ENCODE measurements around the gene TMEM132A.
A peak's percentile ranks its signal among the peaks of the same experiment; 100 is the strongest.
"Not testable (repeated sequence)": the region's sequence is repeated elsewhere in the genome, so short reads cannot be mapped to it uniquely, and the experiment has no call there.

The TMEM132A gene

DNA sequence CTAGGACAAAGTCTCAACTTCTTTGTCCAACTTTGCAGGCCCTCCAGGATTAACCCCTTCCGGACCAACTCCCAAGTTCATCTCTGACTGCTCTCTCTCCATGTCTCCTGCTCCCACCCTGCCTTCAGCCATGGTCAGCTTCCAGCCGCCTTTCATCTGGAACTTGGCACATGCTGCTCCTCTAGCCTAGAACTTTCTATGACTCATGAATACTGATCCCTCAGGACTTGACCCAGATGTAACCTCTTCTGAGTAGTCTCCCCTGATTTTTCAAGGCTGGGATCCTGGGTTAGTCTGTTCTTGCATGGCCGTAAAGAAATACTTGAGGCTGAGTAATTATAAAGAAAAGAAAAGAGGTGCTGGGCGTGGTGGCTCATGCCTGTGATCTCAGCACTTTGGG, 32.9 kb downstream of the TMEM132A start:
- no peak for DNase-seq (ENCODE audit: low read depth in 2 of 2)

DNA sequence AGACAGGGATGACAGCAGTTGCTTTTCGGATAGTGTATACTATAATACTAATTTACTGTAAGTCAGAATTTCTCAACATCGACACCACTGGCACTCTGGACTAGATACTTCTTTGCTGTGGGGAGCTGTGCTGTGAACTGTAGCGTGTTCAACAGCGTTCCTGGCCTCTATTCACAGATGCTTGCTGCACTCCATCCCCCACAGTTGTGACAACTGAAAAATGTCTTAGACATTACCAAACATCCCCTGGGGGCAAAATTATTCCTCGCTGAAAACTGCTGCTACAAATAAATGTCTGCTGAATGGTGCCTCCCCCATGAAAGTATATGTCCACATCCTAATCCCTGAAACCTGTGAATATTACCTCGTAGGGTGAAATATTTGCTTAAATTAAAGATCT, 35.2 kb downstream of the TMEM132A start:
- no peak for DNase-seq (ENCODE audit: low read depth in 2 of 2)

DNA sequence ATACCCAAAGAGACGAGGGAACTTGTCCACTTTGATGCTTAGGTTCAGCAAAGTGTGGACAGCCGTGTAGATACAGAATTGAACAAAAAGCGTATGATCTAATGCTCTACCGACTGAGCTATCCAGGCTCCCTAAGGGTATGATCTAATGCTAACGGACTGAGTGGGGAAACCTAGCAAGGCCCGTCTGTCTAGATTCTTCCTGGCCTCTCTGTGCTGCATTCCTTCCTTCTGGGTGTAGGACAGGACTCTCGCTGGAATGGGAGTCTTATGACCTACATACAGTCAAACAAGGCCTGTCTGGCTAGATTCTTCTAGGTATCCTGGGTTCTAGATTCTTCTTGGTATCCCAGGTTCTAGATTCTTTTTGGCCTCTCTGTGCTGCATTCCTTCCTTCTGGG, 36.1 kb downstream of the TMEM132A start:
- DNase-seq (ENCODE audit: low read depth in 2 of 2) = no peak

DNA sequence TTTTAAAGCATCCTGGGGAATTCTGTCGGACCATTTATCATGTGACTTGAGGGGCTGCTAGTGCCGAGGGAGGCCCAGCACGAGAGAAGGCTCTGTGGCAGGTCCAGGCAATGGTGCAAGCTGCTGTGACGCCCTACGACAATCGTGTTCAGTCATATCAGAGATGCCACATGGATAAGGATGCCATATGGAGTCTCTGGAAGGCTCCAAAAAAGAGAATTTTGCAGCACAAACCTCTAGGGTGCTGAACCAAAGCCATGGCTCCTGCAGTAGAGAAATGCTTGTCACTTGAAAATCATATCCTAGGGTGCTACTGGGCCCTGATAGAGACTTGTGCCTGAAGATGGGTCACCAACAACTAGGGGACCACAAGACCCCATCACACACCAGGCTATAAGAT, 40.5 kb downstream of the TMEM132A start:
- DNase-seq (ENCODE audit: low read depth in 2 of 2) = no peak

DNA sequence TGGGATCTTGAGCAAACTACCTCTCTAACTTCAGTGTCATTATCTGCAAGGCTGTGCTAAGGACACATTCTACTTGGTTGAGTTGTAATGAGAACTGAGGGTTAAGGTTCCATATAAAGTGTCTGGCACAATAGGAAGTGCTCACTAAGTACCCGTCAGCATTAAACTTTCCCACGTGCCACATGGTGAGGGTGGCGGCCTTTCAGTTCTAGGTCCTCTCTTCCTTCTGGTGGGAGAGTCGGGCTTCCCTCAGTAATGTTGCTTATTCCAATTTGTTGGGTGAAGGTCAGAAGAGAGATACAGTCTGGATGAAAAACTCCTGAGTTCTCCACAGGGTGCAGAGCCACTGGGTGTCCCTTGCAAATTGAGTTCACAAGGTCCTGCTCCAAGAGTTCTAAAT, 42.6 kb downstream of the TMEM132A start:
- no peak for DNase-seq (ENCODE audit: low read depth in 2 of 2)

DNA sequence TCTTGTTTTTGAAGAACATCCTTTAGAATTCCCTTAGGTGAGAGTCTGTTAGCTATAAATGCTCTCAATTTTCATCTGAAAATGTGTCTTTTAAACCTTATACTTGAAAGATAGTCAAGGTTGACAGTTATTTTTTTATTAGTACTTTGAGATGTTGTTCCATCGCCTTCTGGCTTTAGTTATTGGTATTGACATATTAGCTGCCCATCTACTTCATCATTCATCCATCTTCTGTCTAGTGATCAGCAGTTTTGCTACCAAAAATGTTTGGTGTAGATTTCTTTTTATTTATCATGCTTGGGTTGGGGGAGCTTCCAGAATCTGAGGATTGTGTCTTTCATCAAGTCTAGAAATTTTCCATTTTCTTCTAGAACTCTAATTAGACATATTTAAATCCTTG, 44.0 kb downstream of the TMEM132A start:
- DNase-seq (ENCODE audit: low read depth in 2 of 2) = no peak

DNA sequence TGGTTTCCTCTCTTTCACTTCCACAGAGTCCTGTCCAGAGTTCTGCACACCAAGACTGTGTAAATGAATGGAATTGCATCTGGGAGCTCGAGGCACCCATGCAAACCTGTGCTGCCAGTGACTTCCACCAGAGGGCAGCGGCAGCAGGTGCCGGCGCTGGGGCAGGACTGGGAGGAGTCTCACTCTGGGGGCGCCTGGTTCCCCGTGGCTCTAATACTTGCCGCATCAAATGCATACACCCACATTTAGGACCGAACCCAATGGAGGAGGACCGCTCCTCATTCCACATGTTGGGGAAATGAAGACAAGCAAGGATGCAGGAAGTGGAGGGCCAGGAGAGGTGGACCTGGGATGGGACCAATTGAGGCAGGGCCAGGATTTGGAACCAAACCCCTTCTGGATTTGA, 46.1 kb downstream of the TMEM132A start:
- DNase-seq (ENCODE audit: low read depth in 2 of 2) = peak; percentile 67 to 69

DNA sequence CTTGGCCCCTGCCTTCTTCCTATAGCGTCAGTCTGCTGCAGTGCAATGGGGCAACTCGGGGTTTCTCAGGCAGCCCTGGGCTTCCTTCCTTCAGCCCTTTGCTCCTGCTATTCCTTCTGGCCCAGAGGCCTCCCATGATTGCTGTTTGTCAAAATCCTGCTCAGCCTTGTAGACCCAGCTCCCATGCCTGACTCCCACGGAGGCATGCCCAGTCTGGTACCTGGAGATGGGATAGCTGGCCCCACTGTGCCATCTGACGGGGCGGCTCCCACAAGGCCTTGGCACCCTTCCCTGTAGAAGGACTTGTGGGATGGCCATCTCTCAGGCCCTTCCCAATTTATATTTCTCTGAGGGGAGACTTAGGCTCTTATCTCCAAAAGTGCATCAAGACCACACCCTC, 46.6 kb downstream of the TMEM132A start:
- no peak for DNase-seq (ENCODE audit: low read depth in 2 of 2)

DNA sequence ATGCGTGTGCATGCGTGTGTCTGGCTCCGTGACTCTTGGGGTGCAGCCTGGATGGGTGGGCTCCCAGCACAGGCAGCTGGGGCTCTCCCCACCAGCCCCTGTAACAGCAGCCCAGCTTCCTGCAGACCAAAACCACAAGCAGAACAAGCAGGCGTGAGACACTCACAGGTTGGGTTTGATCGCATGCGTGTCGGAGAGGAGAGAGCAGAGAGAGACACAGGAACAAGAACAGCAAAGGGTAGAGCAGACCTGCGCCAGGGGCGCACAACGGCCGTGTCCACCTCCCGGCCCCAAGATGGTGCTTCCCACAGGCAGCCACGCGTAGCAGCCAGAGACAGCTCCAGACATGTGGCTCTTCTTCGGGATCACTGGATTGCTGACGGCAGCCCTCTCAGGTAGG, 47.3 kb downstream of the TMEM132A start, which contains the start of gene CD6:
Gene CD6, plus strand, starts transcription at position 161 of the 400 bp plus-strand sequence. Its CDS starts 186 bp downstream, at position 347.
- DNase-seq (ENCODE audit: low read depth in 2 of 2) = peak; percentile 49 to 53

DNA sequence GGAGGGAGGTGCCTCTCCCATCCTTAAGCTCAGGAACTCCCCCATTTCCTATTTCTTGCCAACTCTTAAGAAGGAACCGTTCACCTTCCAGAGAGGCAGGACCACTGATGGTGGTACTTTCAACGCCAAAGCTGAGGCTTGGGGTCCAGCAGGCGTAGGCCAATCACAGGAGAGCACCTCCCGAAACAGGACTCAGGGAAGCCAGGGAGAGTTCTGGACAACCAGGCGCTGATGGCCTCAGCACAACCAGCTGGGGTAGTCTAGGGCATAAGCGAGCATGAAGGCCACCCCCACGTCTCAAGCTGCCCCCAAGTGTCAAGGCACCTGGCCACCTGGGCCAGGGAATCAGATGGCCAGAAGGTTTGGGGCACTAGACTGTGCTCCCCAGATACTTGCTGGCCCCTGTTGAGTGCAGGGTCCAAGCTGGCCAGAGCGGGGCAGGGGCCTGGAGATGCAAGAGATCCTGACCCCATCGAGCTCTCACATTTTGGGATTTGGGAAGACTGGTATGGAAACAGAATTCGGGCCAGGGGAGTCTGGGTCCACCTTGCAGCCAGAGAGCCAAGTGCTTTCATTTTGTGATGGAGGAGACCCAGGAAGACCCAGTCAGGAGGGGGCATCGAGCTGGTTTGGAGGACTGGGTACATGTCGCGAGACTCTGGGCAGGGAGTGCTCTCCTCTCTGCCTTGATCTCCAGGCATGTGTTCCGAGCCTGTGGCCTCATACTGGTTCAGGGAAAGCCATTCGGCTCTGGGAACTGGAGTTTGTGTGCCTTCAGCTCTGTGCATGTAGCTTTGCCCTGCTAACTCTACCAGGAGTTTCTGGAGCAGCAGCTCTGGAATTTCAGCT, 48.1 kb downstream of the TMEM132A start:
- no peak for DNase-seq (ENCODE audit: low read depth in 2 of 2)

DNA sequence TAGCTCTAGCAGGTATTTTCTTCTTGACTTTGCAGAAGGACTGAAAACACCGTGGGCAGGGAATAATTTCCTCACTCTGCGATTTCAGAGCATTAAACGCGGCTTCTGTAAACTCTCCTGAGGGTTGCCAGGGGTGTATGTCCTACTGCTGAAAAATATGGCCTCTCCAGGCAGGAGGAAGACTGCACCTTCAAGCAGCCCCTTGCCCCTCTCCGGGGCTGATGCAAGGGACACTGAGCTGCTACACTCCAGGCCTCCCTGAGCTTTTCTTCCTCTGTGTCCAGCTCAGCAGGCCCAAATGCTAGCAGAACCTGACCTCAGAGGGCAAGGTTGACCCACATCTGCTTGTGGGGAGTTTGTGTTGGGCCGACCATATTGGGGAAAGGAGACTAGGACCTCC, 49.4 kb downstream of the TMEM132A start:
- no peak for DNase-seq (ENCODE audit: low read depth in 2 of 2)

DNA sequence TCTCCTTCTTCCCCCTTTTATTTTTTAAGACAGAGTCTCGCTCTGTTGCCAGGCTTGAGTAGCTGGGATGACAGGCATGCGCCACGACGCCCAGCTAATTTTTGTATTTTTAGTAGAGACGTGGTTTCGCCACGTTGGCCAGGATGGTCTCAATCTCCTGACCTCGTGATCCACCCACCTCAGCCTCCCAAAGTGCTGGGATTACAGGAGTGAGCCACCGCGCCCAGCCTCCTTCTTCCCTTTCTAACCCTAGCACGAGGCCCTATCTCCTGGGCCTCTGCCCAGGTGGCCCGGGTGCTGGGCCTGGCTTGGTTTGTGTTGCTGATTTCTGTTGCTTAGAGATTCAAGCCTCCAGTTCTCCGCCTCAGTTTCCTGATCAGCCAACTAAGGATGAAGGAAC, 50.1 kb downstream of the TMEM132A start:
- not testable (repeated sequence) for DNase-seq (ENCODE audit: low read depth in 2 of 2)

DNA sequence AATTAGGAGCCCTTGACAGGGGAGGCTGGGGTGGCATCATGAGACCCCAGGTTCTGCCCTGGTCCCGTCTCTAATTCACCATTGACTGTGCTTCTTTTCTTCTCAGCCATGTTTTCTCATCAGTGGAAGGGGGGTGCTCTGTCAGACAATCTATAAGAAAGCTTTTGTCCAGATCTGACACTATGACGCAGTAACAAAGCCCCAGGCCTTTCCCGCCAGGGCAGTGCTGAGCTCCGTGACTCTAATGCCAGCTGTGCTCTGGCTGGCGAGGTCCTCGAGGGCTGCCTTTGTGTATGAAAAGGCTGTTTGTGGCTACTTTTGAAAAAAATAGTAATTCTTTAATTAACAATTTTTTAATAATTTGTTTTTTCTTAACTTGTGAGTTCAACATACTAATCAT, 50.5 kb downstream of the TMEM132A start:
- no peak for DNase-seq (ENCODE audit: low read depth in 2 of 2)

DNA sequence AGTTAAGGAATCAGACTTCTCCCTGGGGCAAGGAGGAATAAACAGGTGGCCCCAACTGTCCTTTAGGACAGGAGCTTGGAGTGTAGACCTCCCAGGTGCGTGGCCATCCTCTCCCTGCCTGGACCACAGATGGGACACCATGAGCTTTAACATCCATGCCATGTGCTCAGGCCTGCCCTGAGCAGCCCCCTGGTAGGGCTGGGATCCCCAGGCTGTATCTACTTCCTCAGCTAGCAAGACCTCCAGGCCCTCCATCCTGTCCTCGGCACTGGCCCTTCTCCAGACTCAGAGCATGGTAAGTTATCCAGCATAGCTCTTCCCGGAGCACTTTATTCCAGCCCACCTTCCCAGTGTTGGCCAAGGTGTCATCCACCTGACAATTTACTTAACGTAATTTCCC, 53.0 kb downstream of the TMEM132A start:
- no peak for DNase-seq (ENCODE audit: low read depth in 2 of 2)

DNA sequence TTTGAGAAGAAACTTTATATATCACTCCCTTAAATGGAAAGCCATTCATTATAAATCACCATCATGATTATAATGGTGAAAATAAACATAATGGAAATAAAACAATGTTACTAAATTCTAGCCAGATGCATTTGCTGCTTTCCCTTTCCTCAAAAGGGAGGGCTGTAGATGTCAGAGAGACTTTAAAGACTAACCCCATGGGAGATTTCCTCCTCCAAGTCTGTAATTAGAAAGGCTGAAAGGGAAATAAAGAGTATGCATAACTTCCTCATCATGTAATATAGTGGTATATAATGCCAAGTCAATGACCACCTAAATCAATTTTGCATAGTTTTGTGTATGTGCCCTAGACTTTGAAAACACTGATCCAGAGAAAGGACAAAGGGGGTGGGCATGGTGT, 53.6 kb downstream of the TMEM132A start:
- no peak for DNase-seq (ENCODE audit: low read depth in 2 of 2)

DNA sequence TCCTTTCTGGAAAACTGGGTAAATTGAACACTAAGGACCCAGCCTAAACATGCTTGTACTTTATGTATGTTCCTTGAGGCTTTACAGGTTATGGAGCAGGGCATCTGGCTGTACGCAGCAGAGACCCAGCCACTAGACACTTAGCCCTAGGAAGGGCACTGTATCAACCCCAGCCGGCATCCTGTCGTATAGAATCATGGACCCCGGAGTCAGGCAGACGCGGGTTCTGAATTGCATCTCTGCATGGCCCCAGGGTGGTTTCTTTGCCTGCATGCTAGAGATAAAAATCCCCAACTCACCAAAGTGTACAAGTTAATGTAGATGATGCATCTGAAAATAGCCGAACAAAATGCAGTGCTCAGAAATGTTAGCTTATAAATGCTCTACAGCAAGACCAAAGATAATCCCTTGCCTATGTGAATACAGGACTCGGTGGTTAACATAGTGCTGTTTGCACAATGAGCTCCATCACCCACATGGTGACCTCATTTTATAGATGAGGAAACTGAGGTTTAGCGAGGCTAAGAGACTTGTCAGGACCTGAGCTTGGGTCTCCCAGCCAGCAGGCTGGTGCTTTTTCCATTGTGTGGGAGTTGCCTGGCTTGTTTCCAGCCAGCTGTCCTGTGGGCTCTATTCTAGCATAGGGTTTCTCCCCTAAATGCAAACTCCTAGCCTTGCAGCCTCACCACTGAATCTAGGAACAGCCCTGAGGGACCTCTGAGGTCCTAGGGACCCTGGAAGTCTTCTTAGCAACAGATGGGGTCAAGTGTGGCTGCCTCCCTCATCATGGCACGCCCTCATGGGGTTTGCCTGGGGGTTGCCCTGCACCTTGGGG, 54.5 kb downstream of the TMEM132A start:
- DNase-seq (ENCODE audit: low read depth in 2 of 2) = peak; percentile 27 to 48

DNA sequence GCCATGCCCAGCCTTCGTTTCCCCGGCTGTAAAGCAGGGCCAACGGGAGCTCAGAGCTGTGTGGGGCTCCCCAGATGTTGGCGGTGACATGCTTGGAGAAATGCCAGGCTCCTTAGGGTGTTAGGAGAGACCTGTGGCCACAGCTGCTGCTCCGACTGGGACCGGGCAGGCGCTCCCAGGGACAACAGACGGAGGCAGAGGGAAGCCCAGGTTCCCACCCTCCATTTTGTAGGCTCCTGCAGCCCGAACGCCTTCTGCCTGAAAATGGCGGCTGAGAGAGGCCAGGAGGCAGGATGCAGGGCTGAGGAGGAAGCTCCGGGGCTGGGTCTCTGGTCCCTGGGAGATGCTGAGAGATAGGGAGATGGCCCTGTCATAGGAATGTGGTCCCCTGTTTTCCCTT, 57.3 kb downstream of the TMEM132A start:
- no peak for DNase-seq (ENCODE audit: low read depth in 2 of 2)

DNA sequence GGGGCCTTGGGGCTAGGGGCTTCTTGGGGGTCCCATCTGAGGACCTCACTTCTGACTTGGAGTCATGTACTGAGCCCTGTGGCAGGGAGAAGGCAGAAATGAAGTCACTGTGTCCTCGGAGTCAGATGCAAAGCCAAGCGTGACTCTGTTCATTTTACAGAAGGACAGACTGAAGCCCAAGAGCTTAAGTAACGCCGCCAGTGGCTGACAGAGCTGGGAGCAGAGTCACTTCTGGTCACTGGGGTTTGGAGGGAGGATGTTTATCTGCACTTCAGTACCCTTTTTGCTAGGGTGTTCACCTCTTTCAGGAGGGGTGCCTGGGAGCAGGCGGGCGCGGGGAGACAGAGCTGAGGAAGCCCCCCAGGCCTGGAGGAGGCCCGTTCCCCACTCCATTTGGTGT, 57.9 kb downstream of the TMEM132A start:
- DNase-seq (ENCODE audit: low read depth in 2 of 2) = no peak

DNA sequence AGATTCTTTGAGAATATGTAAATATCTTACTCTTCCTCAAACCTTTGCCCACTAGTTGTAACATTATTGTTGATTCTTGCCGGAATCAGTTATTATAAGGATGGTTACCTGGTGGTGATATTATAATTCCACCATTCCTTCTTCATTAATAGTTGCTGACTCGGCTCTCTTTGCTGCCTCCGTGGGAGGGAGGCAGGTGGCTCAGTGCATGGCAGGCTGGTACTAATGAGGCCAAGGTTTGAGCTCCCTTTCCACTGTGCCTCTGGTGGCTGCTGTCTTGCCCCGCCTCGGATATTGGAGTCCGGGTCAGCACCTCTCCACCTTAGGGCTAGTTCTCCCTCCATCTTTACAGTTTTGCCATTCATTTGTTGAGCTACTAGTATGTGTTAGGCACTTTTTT, 59.9 kb downstream of the TMEM132A start:
- no peak for DNase-seq (ENCODE audit: low read depth in 2 of 2)

DNA sequence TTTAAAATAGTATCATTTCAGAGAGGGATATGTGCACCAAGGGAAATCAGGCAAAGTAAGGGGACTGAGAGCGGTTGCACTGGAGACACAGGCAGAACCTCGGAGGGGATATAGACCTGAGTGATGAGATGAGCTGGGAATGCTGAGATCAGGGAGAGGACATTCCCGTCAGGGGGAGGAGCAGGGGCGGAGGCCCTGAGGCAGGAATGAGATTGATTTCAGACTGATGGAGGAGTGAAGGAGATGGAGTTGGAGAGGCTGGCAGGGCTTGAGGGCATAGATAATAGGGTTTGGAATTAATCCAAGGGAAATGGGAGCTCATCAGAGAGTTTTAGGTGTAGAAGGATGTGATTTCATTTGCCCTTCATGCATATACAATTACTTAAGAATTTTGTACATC, 60.4 kb downstream of the TMEM132A start:
- no peak for DNase-seq (ENCODE audit: low read depth in 2 of 2)

DNA sequence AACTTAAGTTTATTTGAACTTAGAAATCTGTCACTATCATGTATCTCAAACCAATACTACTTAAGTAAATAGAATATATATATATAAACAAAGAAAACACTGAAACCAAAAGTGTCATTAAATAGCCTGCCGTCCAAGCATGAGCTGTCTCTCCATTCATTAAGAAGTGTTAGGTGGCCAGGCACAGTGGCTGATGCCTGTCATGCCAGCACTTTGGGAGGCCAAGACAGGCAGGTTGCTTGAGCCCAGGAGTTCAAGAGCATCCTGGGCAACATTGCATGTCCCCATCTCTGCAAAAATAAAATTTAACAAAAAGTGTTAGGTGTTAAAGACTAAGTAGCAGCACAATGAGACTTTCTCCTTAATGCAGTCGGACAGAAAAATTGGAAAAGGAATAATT, 61.2 kb downstream of the TMEM132A start:
- no peak for DNase-seq (ENCODE audit: low read depth in 2 of 2)

DNA sequence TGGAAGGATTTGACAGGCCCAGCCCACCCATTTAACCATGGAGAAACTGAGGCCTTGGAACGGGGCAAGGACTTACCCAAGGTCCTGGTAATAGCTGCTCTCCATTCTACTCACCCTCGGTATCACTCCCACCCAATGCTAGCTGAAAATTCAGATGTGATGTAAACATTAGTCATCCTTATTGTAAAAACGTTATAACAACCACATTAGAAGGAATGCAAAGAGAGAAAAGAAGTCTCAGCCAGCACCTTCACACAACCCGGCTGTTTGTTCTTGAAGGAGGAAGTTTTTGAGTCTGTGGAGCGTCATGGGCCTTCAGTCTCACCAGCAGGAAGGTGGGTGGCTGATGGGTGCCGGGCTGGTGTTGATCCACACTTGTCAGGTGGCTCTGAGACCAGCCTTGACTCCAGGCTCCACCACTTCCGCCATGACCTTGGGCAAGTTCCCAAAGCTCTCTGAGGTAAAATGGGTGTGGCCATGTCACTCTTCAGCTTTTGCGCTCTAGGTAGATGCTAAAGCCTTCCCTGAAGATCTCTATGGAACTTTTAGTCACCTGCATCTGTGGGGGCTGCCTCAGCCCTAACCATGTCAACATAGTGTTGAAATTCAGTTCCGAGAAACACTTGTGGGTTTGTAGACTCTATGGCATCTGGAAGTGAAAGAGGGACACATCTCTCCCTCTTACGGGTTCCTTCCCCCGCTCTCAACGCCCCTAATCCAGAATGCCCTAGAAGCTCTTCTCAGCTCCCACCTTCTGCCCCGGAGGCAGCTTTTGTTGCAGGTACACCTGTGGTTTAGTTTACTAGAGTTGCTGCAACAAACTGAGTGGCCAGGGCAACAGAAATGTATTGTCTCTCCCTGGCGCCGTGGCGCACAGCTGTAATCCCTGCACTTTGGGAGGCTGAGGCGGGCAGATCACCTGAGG, 62.0 kb downstream of the TMEM132A start:
- peak; percentile 87 to 90 for DNase-seq (ENCODE audit: low read depth in 2 of 2)

Data from stimulated activated CD8-positive, alpha-beta memory T cell treated with anti-CD3 and anti-CD28 coated beads, Interleukin-7, amount 100 ng/mL, for 4 hours (primary cell).